Neural cell (in vitro differentiated cells): ENCODE results near the gene UBQLNL. TPM values are rescaled to one million over a fixed set of nuclear protein-coding genes. Genes with fewer than 3 reads are reported as not detected.

Source experiments
- H2AFZ ChIP-seq: fragments of 200-600, 300-800 bp; sonication (generic), shearing (Covaris generic); 2 replicates; pipeline ENCODE4 v1.6.0; 2014; ENCODE audit warnings: low read depth, mild to moderate bottlenecking, antibody characterized with exemption, low read length, moderate library complexity
- H3F3A ChIP-seq: fragments of 200-600 bp; shearing (Covaris generic); 2 replicates; pipeline ENCODE4 v1.6.1; 2016; ENCODE audit warnings: mild to moderate bottlenecking, moderate library complexity, mixed read lengths, antibody characterized with exemption, low read length; ENCODE audit not compliant: insufficient read depth, poor library complexity, severe bottlenecking
- H3K27ac ChIP-seq: fragments of 200-600, 300-800 bp; sonication (generic), shearing (Covaris generic); 2 replicates; pipeline ENCODE4 v1.5.1; 2014; ENCODE audit warnings: mild to moderate bottlenecking, low read length, moderate library complexity
- H3K27me3 ChIP-seq: fragments of 300-800, 200-600 bp; sonication (generic), shearing (Covaris generic); 2 replicates; pipeline ENCODE4 v1.6.0; 2014; ENCODE audit warnings: mild to moderate bottlenecking, low read depth, low read length, moderate library complexity; ENCODE audit not compliant: insufficient read depth
- H3K36me3 ChIP-seq: fragments of 300-800, 200-600 bp; sonication (generic), shearing (Covaris generic); 2 replicates; pipeline ENCODE4 v1.5.1; 2014; ENCODE audit warnings: mild to moderate bottlenecking, antibody characterized with exemption, low read length, moderate library complexity; ENCODE audit not compliant: insufficient read depth
- H3K4me2 ChIP-seq: fragments of 300-800, 200-600 bp; sonication (generic), shearing (Covaris generic); 2 replicates; pipeline ENCODE4 v1.6.0; 2014; ENCODE audit warnings: mild to moderate bottlenecking, low read length
- H3K4me3 ChIP-seq: fragments of 300-800, 200-600 bp; sonication (generic), shearing (Covaris generic); 2 replicates; pipeline ENCODE4 v1.5.1; 2014; ENCODE audit warnings: mild to moderate bottlenecking, low read length, moderate library complexity
- H3K79me2 ChIP-seq: fragments of 200-600 bp; shearing (Covaris generic); replicated peaks from 2 replicates; pipeline ENCODE4 v1.6.0; 2014; ENCODE audit warnings: mild to moderate bottlenecking, low read length, moderate library complexity; ENCODE audit not compliant: insufficient read depth
- H3K9ac ChIP-seq: fragments of 300-800, 200-600 bp; sonication (generic), shearing (Covaris generic); 2 replicates; pipeline ENCODE4 v1.6.1; 2016; ENCODE audit warnings: mild to moderate bottlenecking, low read length, mixed read lengths
- H3K9me2 ChIP-seq: fragments of 200-600 bp; shearing (Covaris generic); 2 replicates; pipeline ENCODE4 v1.6.1; 2016; ENCODE audit warnings: mild to moderate bottlenecking, low read length, mixed read lengths; ENCODE audit not compliant: insufficient read depth
- H3K9me3 ChIP-seq: fragments of 200-600, 300-800 bp; sonication (generic), shearing (Covaris generic); 2 replicates; pipeline ENCODE4 v1.6.1; 2016; ENCODE audit warnings: mild to moderate bottlenecking, mixed run types, low read length, moderate library complexity, mixed read lengths
- H4K20me1 ChIP-seq: fragments of 200-600 bp; shearing (Covaris generic); 2 replicates; pipeline ENCODE4 v1.6.1; 2016; ENCODE audit warnings: mild to moderate bottlenecking, mixed run types; ENCODE audit not compliant: insufficient read depth
- CTCF ChIP-seq: fragments of 450-650 bp; IDR thresholded peaks from 2 replicates; pipeline ENCODE4 v1.5.1; 2014; ENCODE audit warnings: antibody characterized with exemption, mild to moderate bottlenecking, moderate library complexity; ENCODE audit not compliant: poor library complexity, severe bottlenecking
- EP300 ChIP-seq: fragments of 450-650 bp; conservative IDR thresholded peaks from 2 replicates; pipeline ENCODE4 v1.6.1; 2014; ENCODE audit warnings: antibody characterized with exemption, mild to moderate bottlenecking, moderate library complexity; ENCODE audit not compliant: poor library complexity, severe bottlenecking
- EZH2 ChIP-seq: fragments of 200-600, 300-800 bp; shearing (Covaris generic), sonication (generic); IDR thresholded peaks from 2 replicates; pipeline ENCODE4 v1.6.1; 2014; ENCODE audit warnings: antibody characterized with exemption, low read length, borderline replicate concordance, mild to moderate bottlenecking; ENCODE audit not compliant: insufficient read depth, poor library complexity, severe bottlenecking
- MXI1 ChIP-seq: fragments of 450-650 bp; conservative IDR thresholded peaks from 2 replicates; pipeline ENCODE4 v1.6.1; 2014; ENCODE audit warnings: antibody characterized with exemption, mild to moderate bottlenecking; ENCODE audit not compliant: poor library complexity, severe bottlenecking
- POLR2AphosphoS5 ChIP-seq: IDR thresholded peaks from 2 replicates; pipeline ENCODE4 v1.6.1; 2012
- RAD21 ChIP-seq: fragments of 450-650 bp; conservative IDR thresholded peaks from 2 replicates; pipeline ENCODE4 v1.6.1; 2014; ENCODE audit warnings: antibody characterized with exemption, mild to moderate bottlenecking, moderate library complexity
- REST ChIP-seq: IDR thresholded peaks from 2 replicates; pipeline ENCODE4 v1.6.1; 2012; ENCODE audit warnings: borderline replicate concordance
- SMC3 ChIP-seq: fragments of 450-650 bp; conservative IDR thresholded peaks from 2 replicates; pipeline ENCODE4 v1.6.1; 2014; ENCODE audit warnings: antibody characterized with exemption, mild to moderate bottlenecking, moderate library complexity; ENCODE audit not compliant: poor library complexity
- TAF1 ChIP-seq: IDR thresholded peaks from 2 replicates; pipeline ENCODE4 v1.6.1; 2012; ENCODE audit warnings: low read depth
- polyA plus RNA-seq: library from polyadenylated mRNA; depleted of rRNA; stranded (reverse); fragments of >200 nt; gene quantifications from 2 replicates; pipeline ENCODE4 v1.2.3, GENCODE V29; 2014

UBQLNL gene
- polyA plus RNA-seq, 1 donor from 2014 or later = not detected

GRCh38 chr11:5547982-5548381, 31.5 kb upstream of the UBQLNL start:
- no peak overlapping the region for H3K4me3 ChIP-seq
- H3K27ac ChIP-seq = no peak overlapping the region
- H3K27me3 ChIP-seq = no peaks in the 10 kb centered on the region
- no peak overlapping the region for H3K9ac ChIP-seq
- no peak overlapping the region for H2AFZ ChIP-seq
- H3F3A ChIP-seq = no peaks in the 10 kb centered on the region
- H3K79me2 ChIP-seq = no peaks in the 10 kb centered on the region
- no peaks in the 10 kb centered on the region for H3K9me3 ChIP-seq
- H3K36me3 ChIP-seq = no peaks in the 10 kb centered on the region
- H3K9me2 ChIP-seq = no peaks in the 10 kb centered on the region
- TF ChIP-seq REST = no peak
- no peak for TF ChIP-seq RAD21
- no peak for TF ChIP-seq SMC3
- TF ChIP-seq TAF1 = no peak
- no peak for TF ChIP-seq POLR2AphosphoS5
- TF ChIP-seq EP300 = no peak
- no peak for TF ChIP-seq CTCF
- TF ChIP-seq EZH2 = no peak
- no peak for TF ChIP-seq MXI1
- no peaks in the 10 kb centered on the region for H4K20me1 ChIP-seq
- no peak overlapping the region for H3K4me2 ChIP-seq

- no peaks in the 10 kb centered on the region for H3F3A ChIP-seq
- no peak overlapping the region for H3K4me2 ChIP-seq
- H4K20me1 ChIP-seq = no peaks in the 10 kb centered on the region
- H3K9me2 ChIP-seq = no peaks in the 10 kb centered on the region
- H3K27ac ChIP-seq = no peak overlapping the region
- H2AFZ ChIP-seq = no peak overlapping the region
- no peak for TF ChIP-seq EP300
- TF ChIP-seq TAF1 = no peak
- no peak for TF ChIP-seq POLR2AphosphoS5
- no peak for TF ChIP-seq RAD21
- no peak for TF ChIP-seq REST
- no peak for TF ChIP-seq SMC3
- TF ChIP-seq EZH2 = no peak
- TF ChIP-seq MXI1 = no peak
- no peak for TF ChIP-seq CTCF
- H3K36me3 ChIP-seq = no peaks in the 10 kb centered on the region
- H3K27me3 ChIP-seq = no peaks in the 10 kb centered on the region
- no peak overlapping the region for H3K4me3 ChIP-seq
- no peaks in the 10 kb centered on the region for H3K79me2 ChIP-seq
- no peak overlapping the region for H3K9ac ChIP-seq
- no peaks in the 10 kb centered on the region for H3K9me3 ChIP-seq
These were observed 30.0 kb upstream of the UBQLNL start for GRCh38 chr11:5546457-5546856.
